Neural crest cell (in vitro differentiated cells): Measurements from ENCODE around the gene MPP3. TPM values are rescaled to one million over a fixed set of nuclear protein-coding genes. Genes with fewer than 3 reads are reported as not detected.

Source experiments
- DNase-seq: peaks from one replicate; pipeline ENCODE4 v3.0.0; 2021; ENCODE audit warnings: low read depth, mixed read lengths, low spot score
- H3K27ac Mint-ChIP-seq: one replicate; pipeline ENCODE4 v1.8.0; 2021; ENCODE audit warnings: mild to moderate bottlenecking, mixed read lengths; ENCODE audit not compliant: unreplicated experiment
- H3K27me3 Mint-ChIP-seq: 2 replicates; pipeline ENCODE4 v1.8.0; 2021; ENCODE audit warnings: low read depth, mild to moderate bottlenecking, mixed read lengths
- H3K36me3 Mint-ChIP-seq: 2 replicates; pipeline ENCODE4 v1.8.0; 2021; ENCODE audit warnings: low read depth, mild to moderate bottlenecking, mixed read lengths
- H3K4me1 Mint-ChIP-seq: 2 replicates; pipeline ENCODE4 v1.8.0; 2021; ENCODE audit warnings: mixed read lengths
- H3K4me3 Mint-ChIP-seq: one replicate; pipeline ENCODE4 v1.8.0; 2021; ENCODE audit warnings: mild to moderate bottlenecking, mixed read lengths
- H3K9me3 Mint-ChIP-seq: 2 replicates; pipeline ENCODE4 v1.8.0; 2021; ENCODE audit warnings: mixed read lengths
- total RNA-seq: library from RNA; stranded (reverse); gene quantifications from 2 replicates; pipeline ENCODE4 v1.2.1, GENCODE V29; 2021
- TF ChIP-seq, protein P1 (sequence below): fragments of 200-600 bp; sonication (generic); conservative IDR thresholded peaks from 2 replicates; pipeline ENCODE4 v1.5.0; 2021; ENCODE audit warnings: antibody characterized with exemption, mild to moderate bottlenecking

Gene MPP3
- total RNA-seq, 1 donor from 2014 or later = 14.4 TPM

DNA sequence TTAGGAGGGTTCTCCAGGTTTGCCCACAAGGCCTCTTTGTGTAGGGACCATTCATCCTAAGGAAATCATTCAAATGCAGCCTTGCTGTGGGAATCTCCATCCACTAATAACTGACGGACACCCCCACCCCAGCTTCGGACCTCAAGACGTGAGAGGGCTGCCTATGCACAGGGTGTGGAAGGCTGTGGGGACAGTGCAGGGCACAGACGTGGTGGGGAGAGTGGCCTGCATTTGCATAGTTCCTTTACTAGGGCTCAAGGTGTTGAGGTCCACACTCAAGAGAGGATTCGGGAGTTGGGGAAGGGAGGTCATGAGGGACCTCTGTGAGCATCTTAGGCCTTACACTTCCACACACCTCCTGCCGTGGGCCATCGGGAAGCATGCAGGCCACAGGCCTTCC lies 64.0 kb downstream of the MPP3 start:
- Mint-ChIP-seq H3K4me3 (no peak overlapping the region), H3K27me3 (no peaks in the 10 kb centered on the region), H3K9me3 (no peaks in the 10 kb centered on the region), H3K36me3 (peaks cover 9% of the 10 kb centered on the region), H3K4me1 (peaks cover 6% of the 10 kb centered on the region), H3K27ac (no peak overlapping the region)
- TF ChIP-seq, protein P1, sequence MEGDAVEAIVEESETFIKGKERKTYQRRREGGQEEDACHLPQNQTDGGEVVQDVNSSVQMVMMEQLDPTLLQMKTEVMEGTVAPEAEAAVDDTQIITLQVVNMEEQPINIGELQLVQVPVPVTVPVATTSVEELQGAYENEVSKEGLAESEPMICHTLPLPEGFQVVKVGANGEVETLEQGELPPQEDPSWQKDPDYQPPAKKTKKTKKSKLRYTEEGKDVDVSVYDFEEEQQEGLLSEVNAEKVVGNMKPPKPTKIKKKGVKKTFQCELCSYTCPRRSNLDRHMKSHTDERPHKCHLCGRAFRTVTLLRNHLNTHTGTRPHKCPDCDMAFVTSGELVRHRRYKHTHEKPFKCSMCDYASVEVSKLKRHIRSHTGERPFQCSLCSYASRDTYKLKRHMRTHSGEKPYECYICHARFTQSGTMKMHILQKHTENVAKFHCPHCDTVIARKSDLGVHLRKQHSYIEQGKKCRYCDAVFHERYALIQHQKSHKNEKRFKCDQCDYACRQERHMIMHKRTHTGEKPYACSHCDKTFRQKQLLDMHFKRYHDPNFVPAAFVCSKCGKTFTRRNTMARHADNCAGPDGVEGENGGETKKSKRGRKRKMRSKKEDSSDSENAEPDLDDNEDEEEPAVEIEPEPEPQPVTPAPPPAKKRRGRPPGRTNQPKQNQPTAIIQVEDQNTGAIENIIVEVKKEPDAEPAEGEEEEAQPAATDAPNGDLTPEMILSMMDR = no peak
- no peak for DNase-seq

DNA sequence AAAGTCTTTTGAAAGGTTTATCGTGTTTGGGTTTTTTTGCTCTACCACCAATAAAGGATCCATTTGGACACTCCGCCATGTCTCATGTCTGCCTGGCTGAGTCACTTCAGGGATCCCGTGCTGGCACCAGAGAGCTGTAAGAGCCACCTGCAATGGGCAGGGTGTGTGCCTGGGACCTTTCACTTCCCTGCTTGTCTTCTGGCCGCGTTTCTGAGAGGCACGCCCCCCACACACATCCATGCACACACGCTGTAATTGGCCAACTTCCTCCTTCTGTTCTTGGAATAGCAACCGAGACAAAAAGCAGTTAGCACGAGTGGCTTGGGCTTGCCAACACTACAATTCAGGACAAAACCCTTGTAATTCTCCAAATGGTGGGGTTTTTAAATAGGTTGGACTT lies 64.6 kb downstream of the MPP3 start:
- H3K4me3 Mint-ChIP-seq = no peak overlapping the region
- H3K4me1 Mint-ChIP-seq = peaks cover 6% of the 10 kb centered on the region
- H3K27ac Mint-ChIP-seq = no peak overlapping the region
- DNase-seq = no peak
- no peaks in the 10 kb centered on the region for H3K27me3 Mint-ChIP-seq
- peaks cover 9% of the 10 kb centered on the region for H3K36me3 Mint-ChIP-seq
- H3K9me3 Mint-ChIP-seq = no peaks in the 10 kb centered on the region
- TF ChIP-seq, protein P1 = no peak

DNA sequence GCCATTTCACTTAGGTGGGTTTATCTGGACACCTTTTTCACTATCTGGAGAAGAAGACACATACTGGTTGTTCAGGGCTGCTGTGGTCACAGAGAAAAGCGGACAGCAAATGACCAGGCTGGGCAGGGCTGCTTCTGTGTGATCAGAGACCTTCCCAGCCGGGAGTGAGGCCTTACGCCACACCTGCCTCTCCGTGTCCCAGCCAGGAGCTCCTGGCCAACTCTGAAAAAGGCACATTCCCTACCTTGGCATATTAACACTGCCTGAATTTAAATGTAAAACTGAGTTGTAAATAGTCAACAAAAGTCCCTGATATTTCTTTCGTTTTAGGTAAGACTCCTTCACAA lies 65.3 kb downstream of the MPP3 start:
- TF ChIP-seq, protein P1 = no peak
- H3K4me1 Mint-ChIP-seq = peaks cover 6% of the 10 kb centered on the region
- H3K27ac Mint-ChIP-seq = no peak overlapping the region
- peaks cover 9% of the 10 kb centered on the region for H3K36me3 Mint-ChIP-seq
- no peaks in the 10 kb centered on the region for H3K27me3 Mint-ChIP-seq
- H3K4me3 Mint-ChIP-seq = no peak overlapping the region
- H3K9me3 Mint-ChIP-seq = no peaks in the 10 kb centered on the region
- no peak for DNase-seq

DNA sequence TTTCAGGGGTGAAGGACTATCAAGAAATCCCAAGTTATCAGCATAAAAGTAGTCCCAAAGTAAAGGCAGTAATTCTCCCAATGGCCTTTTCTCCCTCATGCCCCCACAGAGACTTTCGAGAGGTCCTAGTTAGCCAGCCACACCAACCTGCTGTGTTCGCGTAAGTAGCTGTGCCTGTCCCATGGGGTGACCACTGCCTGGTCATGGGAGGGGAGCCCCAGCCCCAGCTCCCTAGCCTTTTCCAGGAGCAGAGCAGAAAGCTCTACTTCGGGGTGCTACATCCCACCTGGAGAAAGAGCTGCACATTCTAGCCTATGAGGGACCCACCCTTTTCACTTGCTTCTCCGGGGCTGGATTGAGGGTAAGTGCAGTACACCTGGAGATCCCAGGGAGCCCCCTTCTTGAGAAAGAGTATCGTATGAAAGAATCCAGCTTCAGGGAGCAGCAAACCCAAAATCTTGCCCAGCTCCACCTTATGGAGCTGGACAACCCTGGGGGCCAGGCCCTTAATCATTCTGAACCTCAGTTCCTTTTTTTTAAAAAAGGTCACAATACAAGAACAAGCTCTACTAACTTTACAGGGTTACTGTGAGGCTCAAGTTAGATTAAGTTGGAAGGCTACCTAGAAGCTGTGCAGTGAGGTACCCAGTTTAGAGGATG lies 65.8 kb downstream of the MPP3 start:
- Mint-ChIP-seq H3K27me3 (no peaks in the 10 kb centered on the region), H3K27ac (no peak overlapping the region), H3K9me3 (no peaks in the 10 kb centered on the region), H3K36me3 (peaks cover 9% of the 10 kb centered on the region), H3K4me1 (peaks cover 6% of the 10 kb centered on the region), H3K4me3 (no peak overlapping the region)
- no peak for DNase-seq
- TF ChIP-seq, protein P1 = no peak

DNA sequence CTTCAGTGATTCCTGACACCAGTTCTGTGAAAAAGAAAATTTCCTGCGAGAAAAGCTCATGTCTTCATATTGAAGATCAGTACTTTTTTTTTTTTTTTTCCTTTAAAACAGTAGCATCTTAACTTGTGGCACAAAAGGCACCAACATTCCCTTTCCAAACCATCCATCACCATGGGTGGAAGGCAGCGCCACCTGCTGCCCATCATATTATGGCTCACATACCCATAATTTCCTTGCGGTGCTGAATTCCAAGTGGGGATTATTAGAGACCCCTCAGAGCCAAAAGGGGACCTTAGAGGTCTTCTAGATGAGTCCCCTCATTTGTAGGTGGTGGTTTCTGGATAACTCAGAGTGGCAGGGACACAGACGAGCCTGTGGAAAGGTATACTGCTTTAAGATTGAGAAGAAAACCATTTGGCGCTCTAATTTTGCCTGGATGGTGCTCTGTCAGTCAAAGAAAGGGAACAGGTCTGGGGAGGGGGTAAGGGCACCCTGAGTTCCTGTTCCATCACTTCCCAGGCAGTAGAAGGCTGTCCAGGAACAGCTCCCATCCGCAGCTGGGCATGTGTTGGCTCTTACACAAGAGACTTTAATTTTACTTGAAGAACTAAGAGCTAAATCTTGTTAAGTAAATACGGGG lies 66.4 kb downstream of the MPP3 start:
- Mint-ChIP-seq H3K27me3 (no peaks in the 10 kb centered on the region), H3K4me3 (no peak overlapping the region), H3K27ac (no peak overlapping the region), H3K4me1 (peaks cover 6% of the 10 kb centered on the region), H3K36me3 (peaks cover 6% of the 10 kb centered on the region), H3K9me3 (no peaks in the 10 kb centered on the region)
- peak; percentile 62 for DNase-seq
- TF ChIP-seq, protein P1 = peak; percentile 76
